HEK293 (cell line): ENCODE results near the gene FCN1.

Experiments used
- CTCF ChIA-PET: fragments of 350-600 bp; formaldehyde crosslinking; extraction: SDS; loops from one replicate; lab custom pipeline; 2021; ENCODE audit warnings: antibody characterized with exemption; lab: Yijun Ruan, JAX
- POLR2A ChIA-PET: fragments of 300-600 bp; formaldehyde crosslinking; extraction: SDS; loops from one replicate; lab custom pipeline; 2020; ENCODE audit warnings: antibody characterized with exemption, inconsistent platforms; lab: Yijun Ruan, JAX
- H3K27ac ChIP-seq: fragments of 200-500 bp; sonication (Bioruptor generic); 2 replicates; pipeline ENCODE4 v1.5.1; 2014; ENCODE audit warnings: low read depth, low read length, control low read depth, inconsistent platforms; ENCODE audit errors: extremely low read depth
- H3K36me3 ChIP-seq, 2 experiments: fragments of 200-500 bp in 1 of 2; sonication (Bioruptor generic) in 1 of 2; 1 replicate in 1 of 2; 2 replicates in 1 of 2; pipeline ENCODE4 v1.5.1; 2014 to 2017; ENCODE audit warnings: inconsistent platforms in 2 of 2, low read length in 2 of 2; ENCODE audit not compliant: control insufficient read depth in 2 of 2, insufficient read depth in 1 of 2
- H3K4me1 ChIP-seq: fragments of 200-500 bp; sonication (Bioruptor generic); 2 replicates; pipeline ENCODE4 v1.5.1; 2014; ENCODE audit warnings: mild to moderate bottlenecking, low read length, inconsistent platforms; ENCODE audit not compliant: control insufficient read depth, insufficient read depth
- H3K4me3 ChIP-seq: 2 replicates; pipeline ENCODE4 v1.5.1; 2011; ENCODE audit warnings: low read depth, mild to moderate bottlenecking, control low read depth, low read length, moderate library complexity
- H3K9me3 ChIP-seq: fragments of 200-500 bp; sonication (Bioruptor generic); 2 replicates; pipeline ENCODE4 v1.5.1; 2014; ENCODE audit warnings: low read depth, low read length, inconsistent platforms; ENCODE audit not compliant: control insufficient read depth, insufficient read depth
- EGR2 ChIP-seq: fragments of 450-650 bp; formaldehyde crosslinking; IDR thresholded peaks from 2 replicates; pipeline ENCODE4 v1.5.1; 2016; ENCODE audit warnings: low read depth, missing biosample characterization, missing genetic modification characterization
- GFI1B ChIP-seq: fragments of 450-650 bp; formaldehyde crosslinking; IDR thresholded peaks from 2 replicates; pipeline ENCODE4 v1.5.1; 2016; ENCODE audit warnings: missing biosample characterization, missing genetic modification characterization
- INSM2 ChIP-seq: fragments of 450-650 bp; formaldehyde crosslinking; IDR thresholded peaks from 2 replicates; pipeline ENCODE4 v1.5.1; 2016; ENCODE audit warnings: missing biosample characterization, missing genetic modification characterization
- OVOL3 ChIP-seq: fragments of 450-650 bp; formaldehyde crosslinking; IDR thresholded peaks from 2 replicates; pipeline ENCODE4 v1.5.1; 2016; ENCODE audit warnings: missing biosample characterization, missing genetic modification characterization
- PRDM6 ChIP-seq: fragments of 450-650 bp; formaldehyde crosslinking; IDR thresholded peaks from 2 replicates; pipeline ENCODE4 v1.5.1; 2017; ENCODE audit warnings: missing biosample characterization, missing genetic modification characterization
- RBAK ChIP-seq: fragments of 450-650 bp; formaldehyde crosslinking; IDR thresholded peaks from 2 replicates; pipeline ENCODE4 v1.5.1; 2016; ENCODE audit warnings: missing biosample characterization, missing genetic modification characterization
- SCRT1 ChIP-seq: fragments of 450-650 bp; formaldehyde crosslinking; IDR thresholded peaks from 2 replicates; pipeline ENCODE4 v1.5.1; 2016; ENCODE audit warnings: missing biosample characterization, missing genetic modification characterization, borderline replicate concordance
- SETDB1 ChIP-seq: IDR thresholded peaks from one replicate; pipeline ENCODE4 v1.6.1; 2017; ENCODE audit warnings: mild to moderate bottlenecking, low read length, moderate library complexity, mixed read lengths; ENCODE audit not compliant: insufficient read length
- SP2 ChIP-seq: fragments of 450-650 bp; formaldehyde crosslinking; IDR thresholded peaks from 2 replicates; pipeline ENCODE4 v1.5.1; 2016; ENCODE audit warnings: missing biosample characterization, missing genetic modification characterization
- ZBTB17 ChIP-seq: fragments of 450-650 bp; formaldehyde crosslinking; IDR thresholded peaks from 2 replicates; pipeline ENCODE4 v1.5.1; 2016; ENCODE audit warnings: missing biosample characterization, missing genetic modification characterization
- ZFP41 ChIP-seq: fragments of 450-650 bp; formaldehyde crosslinking; IDR thresholded peaks from 2 replicates; pipeline ENCODE4 v1.5.1; 2016; ENCODE audit warnings: missing biosample characterization, missing genetic modification characterization, borderline replicate concordance
- ZNF26 ChIP-seq: fragments of 450-650 bp; formaldehyde crosslinking; IDR thresholded peaks from 2 replicates; pipeline ENCODE4 v1.5.1; 2016; ENCODE audit warnings: missing biosample characterization, missing genetic modification characterization
- ZNF560 ChIP-seq: fragments of 450-650 bp; formaldehyde crosslinking; IDR thresholded peaks from 2 replicates; pipeline ENCODE4 v1.5.1; 2017; ENCODE audit warnings: missing biosample characterization, missing genetic modification characterization, borderline replicate concordance
- ZNF707 ChIP-seq: fragments of 450-650 bp; formaldehyde crosslinking; IDR thresholded peaks from 2 replicates; pipeline ENCODE4 v1.5.1; 2016; ENCODE audit warnings: missing biosample characterization, missing genetic modification characterization
- ZNF768 ChIP-seq: fragments of 450-650 bp; formaldehyde crosslinking; IDR thresholded peaks from 2 replicates; pipeline ENCODE4 v1.5.1; 2018; ENCODE audit warnings: missing biosample characterization, mild to moderate bottlenecking, missing genetic modification characterization

Gene FCN1

GRCh38 chr9:134895567-134895907 is 22.2 kb downstream of the FCN1 start:
- no peak overlapping the region for H3K4me3 ChIP-seq

GRCh38 chr9:134895097-134895496 is 22.6 kb downstream of the FCN1 start:
- H3K27ac ChIP-seq, result no peak overlapping the region; the same call in 1 of the 2 replicates
- CTCF ChIA-PET, result interaction anchor here (0.6 kb wide), 1 partner anchor 205 kb away, joined by 4 read pairs; no protein-coding TSS in a partner anchor
- POLR2A ChIA-PET, result no interaction called here

More at GRCh38 chr9:134895567-134895907, 22.2 kb downstream of the FCN1 start:
- Histone ChIP-seq H3K27ac (peak overlapping the region; percentile 94; the same call in 1 of the 2 replicates), H3K36me3 (no peaks in the 10 kb centered on the region), H3K9me3 (no peaks in the 10 kb centered on the region; the same call in 1 of the 2 replicates), H3K4me1 (peaks cover 16% of the 10 kb centered on the region)
- CTCF ChIA-PET, result interaction anchor here (1.7 kb wide), 1 partner anchor 446 kb away, joined by 9 read pairs; no protein-coding TSS in a partner anchor
- POLR2A ChIA-PET, result interaction anchor here (0.6 to 1.5 kb wide), 3 partner anchors 8 to 96 kb away, joined by 3 to 5 read pairs (median 4); no protein-coding TSS in a partner anchor
- peak; percentile 4 for TF ChIP-seq SETDB1
- 0 out of 2 replicates have a peak, but pooled peaks have one; percentile 67 for TF ChIP-seq GFI1B
- 0 out of 2 replicates have a peak, but pooled peaks have one; percentile 17 for TF ChIP-seq ZBTB17 (tag by site-specific recombination)
- no peak for TF ChIP-seq ZNF560 (tag by site-specific recombination)
- TF ChIP-seq OVOL3 (tag by site-specific recombination), result no peak

GRCh38 chr9:134894136-134894860 is 23.4 kb downstream of the FCN1 start:
- Histone ChIP-seq H3K9me3 (no peaks in the 10 kb centered on the region), H3K36me3 (no peaks in the 10 kb centered on the region)
- CTCF ChIA-PET, result interaction anchor here (0.6 to 1.1 kb wide), 2 partner anchors 53 to 204 kb away, joined by 3 to 4 read pairs; no protein-coding TSS in a partner anchor
- TF ChIP-seq INSM2 (tag by site-specific recombination) (no peak), EGR2 (tag by site-specific recombination) (no peak), ZNF768 (tag by site-specific recombination) (no peak), PRDM6 (tag by site-specific recombination) (no peak), SCRT1 (tag by site-specific recombination) (no peak), RBAK (tag by site-specific recombination) (no peak), ZNF26 (no peak), SP2 (tag by site-specific recombination) (no peak), ZNF560 (tag by site-specific recombination) (no peak)
- TF ChIP-seq, all 188 proteins: peak for 0
- Histone ChIP-seq H3K27ac (no peak overlapping the region), H3K4me3 (no peak overlapping the region), H3K4me1 (peaks cover 16% of the 10 kb centered on the region)
- POLR2A ChIA-PET, result no interaction called here

More at GRCh38 chr9:134895097-134895496, 22.6 kb downstream of the FCN1 start:
- Histone ChIP-seq H3K4me1 (peaks cover 16% of the 10 kb centered on the region), H3K4me3 (no peak overlapping the region), H3K9me3 (no peaks in the 10 kb centered on the region; the same call in 1 of the 2 replicates), H3K36me3 (no peaks in the 10 kb centered on the region)
- peak; percentile 45 for TF ChIP-seq SETDB1
- TF ChIP-seq ZNF707 (tag by site-specific recombination), result peak; percentile 69
- TF ChIP-seq ZFP41, result no peak
